BJ (cell line): ENCODE results near the gene HNRNPA3. TPM values are rescaled to one million over a fixed set of nuclear protein-coding genes. Genes with fewer than 3 reads are reported as not detected.
"Not testable (repeated sequence)": the region's sequence is repeated elsewhere in the genome, so short reads cannot be mapped to it uniquely, and the experiment has no call there.

ENCODE experiments used
- CTCF ChIA-PET: fragments of 350-600 bp; formaldehyde crosslinking; extraction: SDS; loops from one replicate; lab custom pipeline; 2021; ENCODE audit warnings: antibody characterized with exemption, inconsistent platforms; lab: Yijun Ruan, JAX
- POLR2A ChIA-PET: fragments of 300-600 bp; sonication (Branson Sonifier 250); formaldehyde crosslinking; extraction: SDS; loops from one replicate; lab custom pipeline; 2021; ENCODE audit warnings: antibody characterized with exemption; lab: Charles Lee
- DNase-seq: peaks from one replicate; pipeline ENCODE4 v3.0.0-alpha.2; 2011; ENCODE audit warnings: low read depth
- H3K27me3 ChIP-seq: 2 replicates; pipeline ENCODE4 v1.6.0; 2011; ENCODE audit warnings: low read length; ENCODE audit not compliant: control insufficient read depth, insufficient read depth
- H3K36me3 ChIP-seq: 2 replicates; pipeline ENCODE4 v1.5.1; 2011; ENCODE audit warnings: low read length; ENCODE audit not compliant: control insufficient read depth, insufficient read depth
- H3K4me3 ChIP-seq: 2 replicates; pipeline ENCODE4 v1.5.1; 2011; ENCODE audit warnings: low read depth, mild to moderate bottlenecking, control low read depth, low read length
- polyA plus RNA-seq: library from polyadenylated mRNA; depleted of rRNA; stranded (reverse); fragments of >200 nt; gene quantifications from 2 replicates; pipeline ENCODE4 v1.2.3, GENCODE V29; 2011
- TF ChIP-seq, protein P1 (sequence below): IDR thresholded peaks from 2 replicates; pipeline ENCODE4 v1.5.1; 2011; ENCODE audit warnings: low read depth, mild to moderate bottlenecking, control low read depth, inconsistent platforms, low read length, moderate library complexity; ENCODE audit not compliant: insufficient read depth

The HNRNPA3 gene
- polyA plus RNA-seq, 1 experiment = 31.8 TPM

DNA sequence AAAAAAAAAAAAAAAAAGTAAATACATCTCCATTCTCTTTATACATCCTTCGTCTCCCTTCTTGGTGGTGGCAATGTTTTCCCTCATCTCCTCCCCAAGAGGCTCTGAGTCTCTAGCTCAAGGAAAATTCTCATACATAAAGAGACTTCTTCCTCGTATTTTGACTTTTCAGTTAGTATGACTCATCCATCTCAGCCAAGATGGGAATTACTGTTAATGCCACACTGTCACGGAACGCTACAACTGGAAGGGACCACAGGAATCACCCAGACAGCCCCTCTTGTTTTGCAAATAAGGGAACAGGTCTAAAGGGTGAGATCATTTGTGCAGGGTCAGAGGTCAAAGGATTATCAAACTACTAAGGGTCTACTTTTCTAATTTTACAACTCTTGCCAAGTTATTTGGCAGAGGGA lies 32.4 kb downstream of the HNRNPA3 start:
- ChIA-PET CTCF (interaction anchor here (1.2 to 2.1 kb wide), 4 partner anchors 10 to 81 kb away, joined by 3 to 8 read pairs (median 6); partner anchors contain the start of gene NFE2L2), POLR2A (interaction anchor here (0.6 to 0.8 kb wide), 3 partner anchors 18 to 80 kb away, joined by 3 to 11 read pairs (median 3); no protein-coding TSS in a partner anchor)
- TF ChIP-seq, protein P1, sequence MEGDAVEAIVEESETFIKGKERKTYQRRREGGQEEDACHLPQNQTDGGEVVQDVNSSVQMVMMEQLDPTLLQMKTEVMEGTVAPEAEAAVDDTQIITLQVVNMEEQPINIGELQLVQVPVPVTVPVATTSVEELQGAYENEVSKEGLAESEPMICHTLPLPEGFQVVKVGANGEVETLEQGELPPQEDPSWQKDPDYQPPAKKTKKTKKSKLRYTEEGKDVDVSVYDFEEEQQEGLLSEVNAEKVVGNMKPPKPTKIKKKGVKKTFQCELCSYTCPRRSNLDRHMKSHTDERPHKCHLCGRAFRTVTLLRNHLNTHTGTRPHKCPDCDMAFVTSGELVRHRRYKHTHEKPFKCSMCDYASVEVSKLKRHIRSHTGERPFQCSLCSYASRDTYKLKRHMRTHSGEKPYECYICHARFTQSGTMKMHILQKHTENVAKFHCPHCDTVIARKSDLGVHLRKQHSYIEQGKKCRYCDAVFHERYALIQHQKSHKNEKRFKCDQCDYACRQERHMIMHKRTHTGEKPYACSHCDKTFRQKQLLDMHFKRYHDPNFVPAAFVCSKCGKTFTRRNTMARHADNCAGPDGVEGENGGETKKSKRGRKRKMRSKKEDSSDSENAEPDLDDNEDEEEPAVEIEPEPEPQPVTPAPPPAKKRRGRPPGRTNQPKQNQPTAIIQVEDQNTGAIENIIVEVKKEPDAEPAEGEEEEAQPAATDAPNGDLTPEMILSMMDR = no peak
- peak; percentile 81 for DNase-seq
- Histone ChIP-seq H3K27me3 (no peaks in the 10 kb centered on the region), H3K4me3 (no peak overlapping the region), H3K36me3 (no peaks in the 10 kb centered on the region)

DNA sequence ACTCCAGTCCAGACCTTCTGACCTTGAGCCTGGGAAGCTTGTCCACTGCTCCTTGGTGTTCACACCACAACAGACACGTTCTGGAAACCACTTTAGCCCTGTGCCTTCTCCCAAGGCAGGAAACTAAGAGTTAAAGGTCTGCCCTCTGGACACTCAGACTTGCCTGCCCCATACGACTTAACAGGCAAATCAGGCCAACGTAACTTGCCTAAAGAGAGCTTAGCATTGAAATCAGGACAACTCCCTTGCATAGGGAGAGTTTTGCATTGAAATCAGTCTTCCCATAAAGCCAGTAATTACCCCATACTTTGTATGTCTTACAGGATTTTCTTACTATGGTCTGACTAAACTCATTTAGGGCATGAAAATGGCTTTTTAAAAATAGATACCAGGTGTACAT lies 33.4 kb downstream of the HNRNPA3 start:
- DNase-seq = no peak
- H3K36me3 ChIP-seq = no peaks in the 10 kb centered on the region
- no peaks in the 10 kb centered on the region for H3K27me3 ChIP-seq
- ChIA-PET CTCF (interaction anchor here (1.6 to 2.1 kb wide), 3 partner anchors 9 to 82 kb away, joined by 6 to 8 read pairs (median 6); no protein-coding TSS in a partner anchor), POLR2A (interaction anchor here (0.5 to 0.6 kb wide), 2 partner anchors 17 to 150 kb away, joined by 5 to 15 read pairs; no protein-coding TSS in a partner anchor)
- TF ChIP-seq, protein P1 = no peak
- no peak overlapping the region for H3K4me3 ChIP-seq

DNA sequence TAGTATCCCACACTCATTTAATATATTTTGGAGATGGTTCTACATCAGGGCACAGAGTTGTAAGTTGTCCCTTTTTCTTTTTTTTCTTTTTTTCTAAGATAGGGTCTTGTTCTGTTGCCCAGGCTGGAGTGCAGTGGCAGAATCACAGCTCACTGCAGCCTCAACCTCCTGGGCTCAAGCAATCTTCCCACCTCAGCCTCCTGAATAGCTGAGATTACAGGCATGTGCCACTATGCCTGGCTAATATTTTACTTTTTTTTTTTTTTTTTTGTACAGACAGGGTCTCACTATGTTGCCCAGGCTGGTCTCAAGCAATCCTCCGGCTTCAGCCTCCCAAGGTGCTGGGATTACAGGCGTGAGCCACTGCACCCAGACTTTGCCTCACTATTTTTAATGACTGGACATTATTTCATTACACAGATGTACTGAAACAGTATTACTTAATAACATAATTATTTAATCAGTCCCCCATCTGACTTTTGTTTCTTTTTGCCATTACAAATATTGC lies 34.0 kb downstream of the HNRNPA3 start:
- POLR2A ChIA-PET = interaction anchor here (0.6 kb wide), 1 partner anchor 17 kb away, joined by 15 read pairs; no protein-coding TSS in a partner anchor
- CTCF ChIA-PET = interaction anchor here (1.6 to 2.1 kb wide), 3 partner anchors 9 to 82 kb away, joined by 6 to 8 read pairs (median 6); no protein-coding TSS in a partner anchor

DNA sequence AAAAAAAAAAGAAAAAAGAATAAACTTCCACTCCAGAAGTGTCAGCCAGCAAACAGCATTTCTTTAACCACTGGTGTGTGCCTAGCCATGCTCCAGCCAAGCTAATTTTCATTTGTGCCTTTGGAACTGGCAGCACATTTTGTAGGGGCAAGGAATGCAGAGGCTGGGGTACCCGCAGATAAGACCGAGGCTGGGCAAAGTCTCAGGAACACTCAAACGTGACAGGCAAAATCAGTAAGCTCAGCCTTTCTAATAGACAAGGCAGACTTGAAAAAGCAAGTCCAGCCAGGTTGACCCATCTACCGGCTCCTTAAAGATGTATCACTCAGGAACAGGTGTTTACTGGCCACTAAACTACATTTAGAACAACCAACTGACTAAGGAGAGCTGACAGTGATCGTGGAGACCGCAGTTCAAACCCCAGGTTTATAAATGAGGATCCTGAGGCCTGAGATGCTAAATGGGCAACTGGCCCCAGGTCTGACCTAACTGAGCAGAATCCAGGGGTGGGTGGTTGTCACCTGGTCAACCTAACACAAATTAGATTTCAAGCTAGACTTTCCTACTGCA lies 35.2 kb downstream of the HNRNPA3 start:
- DNase-seq = no peak
- ChIA-PET CTCF (interaction anchor here (0.9 kb wide), 1 partner anchor 15 kb away, joined by 3 read pairs; no protein-coding TSS in a partner anchor), POLR2A (no interaction called here)
- no peak overlapping the region for H3K4me3 ChIP-seq
- H3K27me3 ChIP-seq = no peaks in the 10 kb centered on the region
- TF ChIP-seq, protein P1 = no peak
- no peaks in the 10 kb centered on the region for H3K36me3 ChIP-seq

More for the DNA sequence above, 34.0 kb downstream of the HNRNPA3 start:
- DNase-seq, H3K36me3 ChIP-seq, H3K27me3 ChIP-seq, H3K4me3 ChIP-seq: not testable (repeated sequence)

DNA sequence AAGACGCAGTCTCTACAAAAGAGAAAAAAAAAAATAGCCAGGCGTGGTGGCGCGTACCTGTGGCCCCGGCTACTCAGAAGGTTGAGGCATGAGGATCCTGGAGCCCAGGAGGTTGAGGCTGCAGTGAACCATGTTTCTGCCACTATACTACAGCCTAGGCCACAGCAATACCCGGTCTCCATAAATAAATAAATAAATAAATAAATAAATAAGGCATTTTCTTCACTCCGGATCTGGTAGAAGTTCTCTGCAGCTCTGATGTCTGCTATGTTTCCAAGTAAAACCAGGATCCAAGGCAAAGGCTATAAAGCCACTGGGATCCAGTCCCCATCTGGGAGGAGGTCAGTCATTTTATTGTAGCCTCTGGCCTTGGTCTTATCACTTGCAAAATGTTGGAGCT lies 36.4 kb downstream of the HNRNPA3 start:
- CTCF ChIA-PET = interaction anchor here (0.9 kb wide), 1 partner anchor 14 kb away, joined by 3 read pairs; no protein-coding TSS in a partner anchor

More for the DNA sequence above, 36.4 kb downstream of the HNRNPA3 start:
- no peak overlapping the region for H3K4me3 ChIP-seq
- no peaks in the 10 kb centered on the region for H3K27me3 ChIP-seq
- TF ChIP-seq, protein P1 = no peak
- H3K36me3 ChIP-seq = no peaks in the 10 kb centered on the region
- no peak for DNase-seq
- POLR2A ChIA-PET = no interaction called here
